Measurements from ENCODE around the gene KCNJ6. TPM values are rescaled to one million over a fixed set of nuclear protein-coding genes. Genes with fewer than 3 reads are reported as not detected.

The KCNJ6 gene
- total RNA-seq, 4 donors from 2014 or later, result not detected

DNA sequence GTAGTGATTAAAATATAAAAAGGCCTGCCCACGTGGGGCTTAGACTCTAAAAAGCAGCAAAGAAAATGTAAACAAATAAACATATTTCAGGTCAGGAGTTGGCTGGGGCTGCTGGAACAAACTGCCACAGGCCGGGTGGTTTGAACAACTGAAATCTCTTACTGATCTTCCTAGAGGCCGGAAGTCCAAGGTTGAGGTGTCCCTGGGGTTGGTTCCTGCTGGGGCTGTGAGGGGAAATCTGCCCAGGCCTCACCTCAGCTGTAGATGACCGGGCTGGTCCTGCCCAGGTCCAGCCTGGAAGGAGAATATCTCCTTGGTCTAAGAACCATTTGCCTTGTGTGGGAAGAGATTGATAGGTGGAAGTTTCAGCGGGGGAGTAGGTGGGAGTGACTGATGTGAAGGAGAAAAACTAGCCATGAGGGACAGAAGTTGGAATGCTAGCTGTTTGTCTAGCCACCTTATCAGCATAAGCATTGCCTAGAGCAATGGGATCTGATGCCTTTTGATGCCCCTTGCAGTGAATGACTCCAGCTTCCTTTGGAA is 328.6 kb downstream of the KCNJ6 start:
- in situ Hi-C loops (cut with MboI; ENCODE audit: low sequenced_read_pairs in 4 of 4) (no loop called here), intact Hi-C loops (cut with DNase I; ENCODE audit: low total_unique reads) (no loop called here)
- DNase-seq (no peak), ATAC-seq (no peak)
- Histone ChIP-seq H3K27me3 (no peaks in the 10 kb centered on the region), H3K4me1 (peaks cover 0 to 3% of the 10 kb centered on the region in 2 donors), H3K27ac (no peak overlapping the region), H3K9me3 (no peaks in the 10 kb centered on the region), H3K4me3 (no peak overlapping the region), H3K36me3 (no peaks in the 10 kb centered on the region)
- TF ChIP-seq POLR2A (IDR thresholded peaks at IDR 0.05) (no peak), CTCF (IDR thresholded peaks at IDR 0.05 in 4 of 5, conservative IDR thresholded peaks at IDR 0.05 in 1 of 5) (no peak)

DNA sequence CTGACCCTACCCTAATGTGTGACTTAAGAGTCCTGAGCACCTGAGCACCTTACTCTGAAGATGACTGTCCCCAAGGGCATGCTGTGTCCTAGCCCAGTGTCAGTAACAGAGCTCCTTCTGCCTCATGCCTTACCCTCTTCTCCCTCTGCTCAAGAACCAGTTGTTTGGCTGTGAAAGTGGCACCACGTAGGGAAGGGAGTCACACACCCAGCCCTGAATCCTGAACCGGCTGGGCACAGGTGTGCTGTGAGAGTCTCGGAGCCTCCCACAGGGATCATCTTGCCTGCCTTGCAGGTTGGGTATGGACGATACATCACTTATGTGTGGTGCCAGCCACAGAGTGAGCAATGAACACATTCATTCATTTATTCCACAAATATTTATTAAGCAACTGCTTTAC is 329.1 kb downstream of the KCNJ6 start:
- intact Hi-C loops (cut with DNase I; ENCODE audit: low total_unique reads), result no loop called here
- in situ Hi-C loops (cut with MboI; ENCODE audit: low sequenced_read_pairs in 4 of 4), result no loop called here

GRCh38 chr21:37582590-37582989 is 333.7 kb downstream of the KCNJ6 start:
- TF ChIP-seq CTCF (IDR thresholded peaks at IDR 0.05 in 4 of 5, conservative IDR thresholded peaks at IDR 0.05 in 1 of 5), result peak; percentile 51 to 75 (median 65)
- TF ChIP-seq POLR2A (IDR thresholded peaks at IDR 0.05), result no peak
- intact Hi-C loops (cut with DNase I; ENCODE audit: low total_unique reads) (no loop called here), in situ Hi-C loops (cut with MboI; ENCODE audit: low sequenced_read_pairs in 4 of 4) (no loop called here)
- no peak overlapping the region for H3K4me3 ChIP-seq
- DNase-seq (peak; percentile 22 to 38), ATAC-seq (peak; percentile 82 to 88)
- peaks cover 4 to 21% of the 10 kb centered on the region in 2 donors for H3K4me1 ChIP-seq
- H3K36me3 ChIP-seq, result no peaks in the 10 kb centered on the region
- H3K9me3 ChIP-seq, result peaks cover 0 to 11% (median 0%) of the 10 kb centered on the region in 3 donors
- H3K27me3 ChIP-seq, result no peaks in the 10 kb centered on the region
- H3K27ac ChIP-seq, result peak overlapping the region in 3 of 4 donors; percentile 16 to 38 (median 27)

More for the DNA sequence above, 329.1 kb downstream of the KCNJ6 start:
- Histone ChIP-seq H3K9me3 (no peaks in the 10 kb centered on the region), H3K27ac (no peak overlapping the region), H3K4me3 (no peak overlapping the region), H3K4me1 (peaks cover under 1 to 4% of the 10 kb centered on the region in 2 donors), H3K27me3 (no peaks in the 10 kb centered on the region), H3K36me3 (no peaks in the 10 kb centered on the region)
- ATAC-seq (no peak), DNase-seq (no peak)
- TF ChIP-seq POLR2A (IDR thresholded peaks at IDR 0.05) (no peak), CTCF (IDR thresholded peaks at IDR 0.05 in 4 of 5, conservative IDR thresholded peaks at IDR 0.05 in 1 of 5) (no peak)

DNA sequence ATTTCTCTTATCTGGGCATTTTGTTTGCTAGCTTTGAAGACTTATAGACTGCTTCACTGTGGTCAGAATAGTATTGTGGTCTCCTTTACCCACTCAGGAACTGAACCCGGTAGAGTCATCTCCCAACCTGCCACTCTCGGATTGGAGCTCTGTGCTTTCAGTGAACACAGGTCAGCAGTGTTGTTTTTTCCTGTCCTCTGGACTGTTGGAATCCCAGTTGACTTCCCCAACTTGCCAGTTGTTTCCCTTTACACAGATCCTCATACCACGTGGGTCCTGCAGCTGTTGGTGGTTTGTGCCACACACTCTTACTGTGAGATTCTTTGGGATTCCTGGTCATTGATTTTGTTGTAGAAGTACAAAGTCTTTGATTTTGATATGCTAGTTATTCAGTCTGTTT is 335.6 kb downstream of the KCNJ6 start:
- TF ChIP-seq CTCF (IDR thresholded peaks at IDR 0.05 in 4 of 5, conservative IDR thresholded peaks at IDR 0.05 in 1 of 5), result no peak
- TF ChIP-seq POLR2A (IDR thresholded peaks at IDR 0.05), result no peak
- Histone ChIP-seq H3K27ac (peak overlapping the region in 3 of 4 donors; percentile 12 to 24 (median 23)), H3K36me3 (no peaks in the 10 kb centered on the region), H3K4me1 (peaks cover 4 to 21% of the 10 kb centered on the region in 2 donors), H3K4me3 (no peak overlapping the region), H3K9me3 (peaks cover 0 to 11% (median 0%) of the 10 kb centered on the region in 3 donors), H3K27me3 (no peaks in the 10 kb centered on the region)
- DNase-seq (no peak), ATAC-seq (peak; percentile 50 to 55)
- in situ Hi-C loops (cut with MboI; ENCODE audit: low sequenced_read_pairs in 4 of 4), result no loop called here
- intact Hi-C loops (cut with DNase I; ENCODE audit: low total_unique reads), result no loop called here

GRCh38 chr21:37579356-37579755 is 336.9 kb downstream of the KCNJ6 start:
- Histone ChIP-seq H3K36me3 (no peaks in the 10 kb centered on the region), H3K9me3 (peaks cover 0 to 11% (median 0%) of the 10 kb centered on the region in 3 donors), H3K4me3 (no peak overlapping the region), H3K4me1 (peaks cover 4 to 21% of the 10 kb centered on the region in 2 donors), H3K27ac (no peak overlapping the region), H3K27me3 (no peaks in the 10 kb centered on the region)
- TF ChIP-seq CTCF (IDR thresholded peaks at IDR 0.05 in 4 of 5, conservative IDR thresholded peaks at IDR 0.05 in 1 of 5) (no peak), POLR2A (IDR thresholded peaks at IDR 0.05) (no peak)
- no peak for DNase-seq
- in situ Hi-C loops (cut with MboI; ENCODE audit: low sequenced_read_pairs in 4 of 4) (no loop called here), intact Hi-C loops (cut with DNase I; ENCODE audit: low total_unique reads) (no loop called here)
- ATAC-seq, result no peak
